ENCODE results near the gene ZNF200.
"Not testable (repeated sequence)": the region's sequence is repeated elsewhere in the genome, so short reads cannot be mapped to it uniquely, and the experiment has no call there.

Gene ZNF200

GRCh38 chr16:3198334-3199072 is 36.5 kb downstream of the ZNF200 start:
- no peak for DNase-seq (ENCODE audit: low read depth in 3 of 3)

GRCh38 chr16:3197694-3198333 is 37.1 kb downstream of the ZNF200 start:
- not testable (repeated sequence) for DNase-seq (ENCODE audit: low read depth in 3 of 3)

- no peak for DNase-seq (ENCODE audit: low read depth in 3 of 3)
Measured at GRCh38 chr16:3195975-3196374, 39.0 kb downstream of the ZNF200 start.

- no peak for DNase-seq (ENCODE audit: low read depth in 3 of 3)
Measured at GRCh38 chr16:3194792-3195191, 40.2 kb downstream of the ZNF200 start.

GRCh38 chr16:3193221-3194212 is 41.4 kb downstream of the ZNF200 start:
- DNase-seq (ENCODE audit: low read depth in 3 of 3): no peak

- no peak for DNase-seq (ENCODE audit: low read depth in 3 of 3)
Measured at GRCh38 chr16:3192476-3193019, 42.4 kb downstream of the ZNF200 start.

- DNase-seq (ENCODE audit: low read depth in 3 of 3): no peak
Measured at GRCh38 chr16:3190949-3191353, 44.0 kb downstream of the ZNF200 start.

- DNase-seq (ENCODE audit: low read depth in 3 of 3): no peak
Measured at GRCh38 chr16:3189869-3190268, 45.1 kb downstream of the ZNF200 start.

GRCh38 chr16:3188925-3189825 is 45.8 kb downstream of the ZNF200 start:
- DNase-seq (ENCODE audit: low read depth in 3 of 3): no peak

GRCh38 chr16:3188675-3188924 is 46.4 kb downstream of the ZNF200 start:
- no peak for DNase-seq (ENCODE audit: low read depth in 3 of 3)

- DNase-seq (ENCODE audit: low read depth in 3 of 3): no peak
Measured at GRCh38 chr16:3187798-3188674, 46.9 kb downstream of the ZNF200 start, which contains the start of gene OR1F1. Gene OR1F1 (plus strand): TSS chr16:3188204.

GRCh38 chr16:3186946-3187690 is 47.8 kb downstream of the ZNF200 start:
- DNase-seq (ENCODE audit: low read depth in 3 of 3): no peak

- no peak for DNase-seq (ENCODE audit: low read depth in 3 of 3)
Measured at GRCh38 chr16:3183445-3184139, 51.4 kb downstream of the ZNF200 start.

GRCh38 chr16:3182608-3183444 is 52.1 kb downstream of the ZNF200 start:
- DNase-seq (ENCODE audit: low read depth in 3 of 3): no peak

- DNase-seq (ENCODE audit: low read depth in 3 of 3): not testable (repeated sequence)
Measured at GRCh38 chr16:3182293-3182607, 52.7 kb downstream of the ZNF200 start.

GRCh38 chr16:3180445-3180878 is 54.5 kb downstream of the ZNF200 start:
- DNase-seq (ENCODE audit: low read depth in 3 of 3): no peak

GRCh38 chr16:3179651-3180050 is 55.3 kb downstream of the ZNF200 start:
- DNase-seq (ENCODE audit: low read depth in 3 of 3): no peak
